HG03139 (cell line): ENCODE data around the gene UTF1.
"Not testable (repeated sequence)": the region's sequence is repeated elsewhere in the genome, so short reads cannot be mapped to it uniquely, and the experiment has no call there.

Source experiments
- ATAC-seq: cut with Tn5 transposase; IDR thresholded peaks from one replicate; pipeline ENCODE4 v1.9.1; 2021; ENCODE audit not compliant: unreplicated experiment

Gene UTF1

GRCh38 chr10:133261726-133262325 lies 31.8 kb downstream of the UTF1 start:
- ATAC-seq = peak; percentile 37

GRCh38 chr10:133262696-133263095 lies 32.7 kb downstream of the UTF1 start:
- ATAC-seq = no peak

- no peak for ATAC-seq
Measured at GRCh38 chr10:133263674-133264073, 33.7 kb downstream of the UTF1 start.

GRCh38 chr10:133264461-133264860 lies 34.4 kb downstream of the UTF1 start:
- ATAC-seq = no peak

- not testable (repeated sequence) for ATAC-seq
Measured at GRCh38 chr10:133265052-133265451, 35.0 kb downstream of the UTF1 start.

- ATAC-seq = no peak
Measured at GRCh38 chr10:133266056-133266795, 36.2 kb downstream of the UTF1 start.

GRCh38 chr10:133267293-133267692 lies 37.3 kb downstream of the UTF1 start:
- no peak for ATAC-seq

- no peak for ATAC-seq
Measured at GRCh38 chr10:133267829-133268228, 37.8 kb downstream of the UTF1 start.

- no peak for ATAC-seq
Measured at GRCh38 chr10:133268532-133268931, 38.5 kb downstream of the UTF1 start.

GRCh38 chr10:133269367-133269766 lies 39.4 kb downstream of the UTF1 start:
- no peak for ATAC-seq

GRCh38 chr10:133270204-133270603 lies 40.2 kb downstream of the UTF1 start:
- ATAC-seq = no peak

GRCh38 chr10:133270773-133271297 lies 40.8 kb downstream of the UTF1 start:
- no peak for ATAC-seq

GRCh38 chr10:133271521-133272300 lies 41.7 kb downstream of the UTF1 start:
- ATAC-seq = no peak

- no peak for ATAC-seq
Measured at GRCh38 chr10:133272301-133272963, 42.4 kb downstream of the UTF1 start.

GRCh38 chr10:133272964-133273420 lies 43.0 kb downstream of the UTF1 start:
- no peak for ATAC-seq

GRCh38 chr10:133273534-133274143 lies 43.6 kb downstream of the UTF1 start:
- no peak for ATAC-seq

- peak; percentile 38 for ATAC-seq
Measured at GRCh38 chr10:133274751-133275683, 45.0 kb downstream of the UTF1 start.

GRCh38 chr10:133275684-133276092 lies 45.7 kb downstream of the UTF1 start:
- ATAC-seq = peak; percentile 31

- no peak for ATAC-seq
Measured at GRCh38 chr10:133276100-133276434, 46.0 kb downstream of the UTF1 start.
